Gastroesophageal sphincter (tissue), 4 donors: ENCODE results near the gene STXBP5L. TPM values are rescaled to one million over a fixed set of nuclear protein-coding genes. Genes with fewer than 3 reads are reported as not detected.

Experiments
- ATAC-seq: fragments of 150-250 bp; one replicate; pipeline ENCODE4 v1.9.1; 2016; ENCODE audit warnings: mild to moderate bottlenecking, moderate library complexity
- H3K27ac ChIP-seq, 4 donors: fragments of 200-600 bp; sonication (generic) in 3 of 4; 1 replicate in 3 of 4; 2 replicates in 1 of 4; pipeline ENCODE4 v1.5.1; 2016 to 2019
- H3K27me3 ChIP-seq: fragments of 200-600 bp; sonication (generic); one replicate; pipeline ENCODE4 v1.5.1; 2019
- H3K36me3 ChIP-seq, 2 donors: fragments of 200-600 bp; sonication (generic); one replicate each; pipeline ENCODE4 v1.5.1; 2019; ENCODE audit warnings: control low read depth in 1 of 2
- H3K4me1 ChIP-seq, 3 donors: fragments of 200-600 bp; sonication (generic); 1 replicate in 2 of 3; 2 replicates in 1 of 3; pipeline ENCODE4 v1.5.1; 2016 to 2019; ENCODE audit warnings: control low read depth in 2 of 3
- H3K4me3 ChIP-seq, 2 donors: fragments of 200-600 bp; sonication (generic); one replicate each; pipeline ENCODE4 v1.5.1; 2019; ENCODE audit warnings: mild to moderate bottlenecking in 1 of 2, moderate library complexity in 1 of 2
- H3K9me3 ChIP-seq, 3 donors: fragments of 200-600 bp; sonication (generic); one replicate each; pipeline ENCODE4 v1.5.1; 2017 to 2019; ENCODE audit warnings: control low read depth in 2 of 3
- EP300 ChIP-seq: sonication (generic); formaldehyde crosslinking; IDR thresholded peaks from one replicate; pipeline ENCODE4 v1.6.1; 2017; ENCODE audit warnings: antibody characterized with exemption, mild to moderate bottlenecking
- POLR2A ChIP-seq, 2 donors: fragments of 450-650 bp; IDR thresholded peaks; one replicate each; pipeline ENCODE4 v1.6.1; 2017; ENCODE audit warnings: antibody characterized with exemption in 2 of 2, mild to moderate bottlenecking in 2 of 2, moderate library complexity in 1 of 2
- POLR2AphosphoS5 ChIP-seq: sonication (generic); formaldehyde crosslinking; IDR thresholded peaks from one replicate; pipeline ENCODE4 v1.6.1; 2017; ENCODE audit warnings: antibody characterized with exemption
- WGBS, 2 donors: methylation state at CpG; one replicate each; pipeline ENCODE4 v1.1.5; 2018; ENCODE audit warnings: low coverage in 1 of 2; 5-methylcytosine and 5-hydroxymethylcytosine counted together
- total RNA-seq, 4 donors: library from RNA; depleted of rRNA; stranded (reverse); fragments of >200 nt; gene quantifications; one replicate each; pipeline ENCODE4 v1.1.0, GENCODE V29; 2016
- TF ChIP-seq, protein P1 (sequence below), 4 experiments: fragments of 200-600 bp in 2 of 4; fragments of 450-650 bp in 2 of 4; sonication (generic) in 1 of 4; IDR thresholded peaks; one replicate each; pipeline ENCODE4 v1.5.1; 2017 to 2019; ENCODE audit warnings: antibody characterized with exemption in 4 of 4, mild to moderate bottlenecking in 2 of 4, moderate library complexity in 2 of 4

Gene STXBP5L
- total RNA-seq, 4 donors from 2014 or later: 0.15 to 2.0 (median 0.63) TPM

DNA sequence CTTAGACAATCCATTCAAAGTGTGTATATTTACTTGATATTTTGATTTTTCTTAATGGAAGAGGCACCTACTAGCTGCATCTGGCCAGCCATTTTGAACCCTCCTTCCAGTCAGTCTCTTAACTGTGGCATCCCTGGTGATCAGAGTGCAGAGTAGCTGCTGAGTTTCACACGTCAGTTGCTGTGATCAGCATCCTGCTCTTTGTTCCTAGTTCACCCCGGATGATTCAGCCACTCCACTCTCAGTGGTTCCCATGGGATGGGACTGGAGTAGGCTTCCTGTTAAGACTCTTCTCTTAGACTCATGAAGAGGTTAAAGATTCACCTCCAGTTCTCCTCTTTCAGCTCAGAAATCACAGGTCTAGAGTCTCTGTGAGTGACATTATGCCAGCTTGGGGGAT lies 75.8 kb downstream of the STXBP5L start:
- Histone ChIP-seq H3K36me3 (no peaks in the 10 kb centered on the region), H3K4me1 (no peaks in the 10 kb centered on the region), H3K4me3 (no peak overlapping the region), H3K27me3 (no peaks in the 10 kb centered on the region), H3K9me3 (peaks cover 0 to 34% (median 0%) of the 10 kb centered on the region in 3 donors), H3K27ac (no peak overlapping the region)
- TF ChIP-seq POLR2AphosphoS5 (no peak), POLR2A (IDR thresholded peaks at IDR 0.05) (no peak), EP300 (no peak)
- TF ChIP-seq, protein P1, sequence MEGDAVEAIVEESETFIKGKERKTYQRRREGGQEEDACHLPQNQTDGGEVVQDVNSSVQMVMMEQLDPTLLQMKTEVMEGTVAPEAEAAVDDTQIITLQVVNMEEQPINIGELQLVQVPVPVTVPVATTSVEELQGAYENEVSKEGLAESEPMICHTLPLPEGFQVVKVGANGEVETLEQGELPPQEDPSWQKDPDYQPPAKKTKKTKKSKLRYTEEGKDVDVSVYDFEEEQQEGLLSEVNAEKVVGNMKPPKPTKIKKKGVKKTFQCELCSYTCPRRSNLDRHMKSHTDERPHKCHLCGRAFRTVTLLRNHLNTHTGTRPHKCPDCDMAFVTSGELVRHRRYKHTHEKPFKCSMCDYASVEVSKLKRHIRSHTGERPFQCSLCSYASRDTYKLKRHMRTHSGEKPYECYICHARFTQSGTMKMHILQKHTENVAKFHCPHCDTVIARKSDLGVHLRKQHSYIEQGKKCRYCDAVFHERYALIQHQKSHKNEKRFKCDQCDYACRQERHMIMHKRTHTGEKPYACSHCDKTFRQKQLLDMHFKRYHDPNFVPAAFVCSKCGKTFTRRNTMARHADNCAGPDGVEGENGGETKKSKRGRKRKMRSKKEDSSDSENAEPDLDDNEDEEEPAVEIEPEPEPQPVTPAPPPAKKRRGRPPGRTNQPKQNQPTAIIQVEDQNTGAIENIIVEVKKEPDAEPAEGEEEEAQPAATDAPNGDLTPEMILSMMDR (IDR thresholded peaks at IDR 0.05): no peak
- ATAC-seq: no peak
- WGBS, 2 donors: 14 to 21% methylated on average over 2 of the region's 2 CpGs

DNA sequence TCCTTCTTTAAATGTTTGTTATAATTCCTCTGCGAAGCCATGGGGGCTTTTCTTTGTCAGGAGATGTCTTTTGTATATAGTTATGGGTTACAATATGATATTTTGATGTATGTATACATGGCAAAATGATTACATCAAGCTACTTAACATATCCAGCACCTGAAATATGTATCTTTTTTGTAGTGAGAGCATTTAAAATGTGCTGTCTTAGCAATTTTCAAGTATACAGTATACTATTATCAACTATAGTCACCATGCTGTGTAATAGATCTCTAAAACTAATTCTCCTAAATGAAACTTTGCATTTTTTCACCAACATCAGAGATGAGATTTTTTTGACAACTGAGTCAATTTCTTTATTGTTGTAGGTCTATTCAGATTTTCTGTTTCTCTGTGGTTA lies 77.2 kb downstream of the STXBP5L start:
- H3K4me1 ChIP-seq: no peaks in the 10 kb centered on the region
- no peak for ATAC-seq
- WGBS, 2 donors: 40 to 71% methylated on average over 1 of the region's 1 CpG
- peaks cover 0 to 28% (median 0%) of the 10 kb centered on the region in 3 donors for H3K9me3 ChIP-seq
- no peak overlapping the region for H3K27ac ChIP-seq
- no peaks in the 10 kb centered on the region for H3K27me3 ChIP-seq
- no peak overlapping the region for H3K4me3 ChIP-seq
- TF ChIP-seq EP300: no peak
- no peak for TF ChIP-seq POLR2A (IDR thresholded peaks at IDR 0.05)
- TF ChIP-seq, protein P1 (IDR thresholded peaks at IDR 0.05): no peak
- TF ChIP-seq POLR2AphosphoS5: no peak
- H3K36me3 ChIP-seq: no peaks in the 10 kb centered on the region

DNA sequence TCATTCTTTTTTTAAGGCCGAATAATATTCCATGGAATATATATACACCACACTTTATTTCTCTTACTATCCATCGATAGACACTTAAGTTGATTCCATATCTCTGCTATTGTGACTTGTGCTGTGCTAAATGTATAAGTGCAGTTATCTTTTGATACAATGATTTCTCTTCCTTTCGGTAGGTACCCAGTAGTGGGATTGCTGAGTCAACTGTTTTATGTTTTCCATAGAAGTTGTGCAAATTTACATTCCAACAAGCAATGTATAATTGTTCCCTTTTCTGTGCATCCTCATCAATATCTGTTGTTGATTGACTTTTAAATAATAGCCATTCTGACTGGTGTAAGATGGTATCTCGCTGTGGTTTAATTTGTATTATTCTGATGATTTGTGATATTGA lies 81.0 kb downstream of the STXBP5L start:
- 90 to 100% methylated on average over 3 to 4 of the region's 4 CpGs for WGBS, 2 donors
- TF ChIP-seq POLR2AphosphoS5 (no peak), POLR2A (IDR thresholded peaks at IDR 0.05) (no peak), EP300 (no peak)
- TF ChIP-seq, protein P1 (IDR thresholded peaks at IDR 0.05): no peak
- H3K36me3 ChIP-seq: no peaks in the 10 kb centered on the region

DNA sequence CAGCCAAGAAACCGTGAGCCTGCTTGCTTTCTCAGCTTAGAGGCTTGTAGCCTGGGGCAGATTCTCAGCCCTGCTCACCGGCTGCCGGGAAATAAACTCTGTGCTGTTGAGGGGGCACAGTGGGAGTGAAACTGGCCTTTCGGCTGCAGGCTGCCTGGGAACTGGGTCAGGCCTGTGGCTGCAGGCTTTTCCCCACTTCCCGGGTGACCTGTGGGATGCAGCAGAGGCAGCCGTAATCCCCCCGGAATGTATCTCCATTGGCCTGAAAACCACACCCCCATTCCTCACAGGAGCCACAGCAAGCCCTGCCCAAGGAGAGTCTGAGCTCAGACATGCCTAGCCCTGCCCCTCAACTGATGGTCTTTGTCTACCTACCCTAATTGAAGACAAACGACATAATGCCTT lies 110.9 kb downstream of the STXBP5L start:
- no peak for TF ChIP-seq POLR2AphosphoS5
- TF ChIP-seq, protein P1 (IDR thresholded peaks at IDR 0.05): no peak
- TF ChIP-seq POLR2A (IDR thresholded peaks at IDR 0.05): no peak
- TF ChIP-seq EP300: no peak
- Histone ChIP-seq H3K36me3 (no peaks in the 10 kb centered on the region), H3K27ac (no peak overlapping the region), H3K4me1 (no peaks in the 10 kb centered on the region), H3K9me3 (peaks cover 0 to 11% (median 0%) of the 10 kb centered on the region in 3 donors), H3K27me3 (no peaks in the 10 kb centered on the region), H3K4me3 (no peak overlapping the region)
- ATAC-seq: no peak
- 50 to 88% methylated on average over 1 to 2 of the region's 8 CpGs for WGBS, 2 donors

More for the DNA sequence above, 81.0 kb downstream of the STXBP5L start:
- ATAC-seq: no peak
- Histone ChIP-seq H3K4me1 (no peaks in the 10 kb centered on the region), H3K27ac (no peak overlapping the region), H3K9me3 (no peaks in the 10 kb centered on the region), H3K4me3 (no peak overlapping the region), H3K27me3 (no peaks in the 10 kb centered on the region)

DNA sequence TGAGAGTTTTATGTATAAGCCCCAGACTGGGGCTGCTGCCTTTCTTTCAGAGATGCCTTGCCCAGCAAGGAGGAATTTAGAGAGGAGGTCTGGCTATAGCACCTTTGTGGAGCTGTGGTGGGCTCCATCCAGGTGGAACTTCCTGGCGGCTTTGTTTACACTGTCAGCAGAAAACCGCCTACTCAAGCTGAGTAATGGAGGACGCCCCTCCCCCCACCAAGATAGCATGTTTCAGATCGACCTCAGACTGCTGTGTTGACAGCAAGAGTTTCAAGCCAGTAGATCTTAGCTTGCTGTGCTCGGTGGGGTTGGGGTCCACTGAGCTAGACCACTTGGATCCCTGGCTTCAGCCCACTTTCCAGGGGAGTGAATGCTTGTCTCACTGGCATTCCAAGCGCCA lies 155.6 kb downstream of the STXBP5L start:
- ATAC-seq: no peak
- 76% methylated on average over 5 of the region's 6 CpGs; no CpG with 5 or more reads in 1 of the 2 donors for WGBS, 2 donors
- Histone ChIP-seq H3K9me3 (no peaks in the 10 kb centered on the region), H3K4me1 (no peaks in the 10 kb centered on the region), H3K27me3 (no peaks in the 10 kb centered on the region), H3K4me3 (no peak overlapping the region), H3K27ac (no peak overlapping the region), H3K36me3 (no peaks in the 10 kb centered on the region)
- no peak for TF ChIP-seq POLR2A (IDR thresholded peaks at IDR 0.05)
- TF ChIP-seq EP300: no peak
- TF ChIP-seq, protein P1 (IDR thresholded peaks at IDR 0.05): no peak
- TF ChIP-seq POLR2AphosphoS5: no peak
